PC-9 (cell line): ENCODE data around the gene PANK2.

Source experiments
- CTCF ChIP-seq: fragments of 200-600 bp; sonication (generic); conservative IDR thresholded peaks from 2 replicates; pipeline ENCODE4 v1.6.1; 2017; ENCODE audit warnings: mixed run types, antibody characterized with exemption, mild to moderate bottlenecking, moderate library complexity
- EZH2 ChIP-seq: fragments of 200-600 bp; sonication (generic); IDR thresholded peaks from 2 replicates; pipeline ENCODE4 v1.8.0; 2017; ENCODE audit warnings: antibody characterized with exemption, low read depth

GRCh38 chr20:3896853-3897583 lies 7.8 kb downstream of the PANK2 start:
- TF ChIP-seq CTCF (no peak), EZH2 (no peak)
